Activated CD4-positive, CD25-positive, alpha-beta regulatory T cell treated with anti-CD3 and anti-CD28 coated beads, Interleukin-2, amount 50 U/mL, for 16 hours (primary cell): ENCODE data around the gene NFYC.

ENCODE experiments used
- DNase-seq: peaks from one replicate; pipeline ENCODE4 v3.0.0-alpha.2; 2020; ENCODE audit warnings: low read depth, low spot score

The NFYC gene

GRCh38 chr1:40739455-40740008, 48.0 kb downstream of the NFYC start:
- DNase-seq: no peak

GRCh38 chr1:40740039-40740996, 48.8 kb downstream of the NFYC start:
- no peak for DNase-seq

GRCh38 chr1:40740997-40741736, 49.7 kb downstream of the NFYC start:
- no peak for DNase-seq

GRCh38 chr1:40742363-40743061, 51.0 kb downstream of the NFYC start:
- DNase-seq: no peak

- DNase-seq: no peak
Observed at GRCh38 chr1:40743452-40743851, 51.9 kb downstream of the NFYC start.

- no peak for DNase-seq
Observed at GRCh38 chr1:40743860-40744259, 52.4 kb downstream of the NFYC start.

- no peak for DNase-seq
Observed at GRCh38 chr1:40745176-40745575, 53.7 kb downstream of the NFYC start.

- DNase-seq: no peak
Observed at GRCh38 chr1:40746344-40747090, 55.0 kb downstream of the NFYC start.

- DNase-seq: no peak
Observed at GRCh38 chr1:40748841-40749718, 57.6 kb downstream of the NFYC start.

- no peak for DNase-seq
Observed at GRCh38 chr1:40749817-40750216, 58.3 kb downstream of the NFYC start.

- DNase-seq: no peak
Observed at GRCh38 chr1:40750451-40750908, 59.0 kb downstream of the NFYC start.

GRCh38 chr1:40751802-40752201, 60.3 kb downstream of the NFYC start:
- DNase-seq: no peak

GRCh38 chr1:40753142-40753882, 61.8 kb downstream of the NFYC start:
- no peak for DNase-seq

GRCh38 chr1:40754201-40754600, 62.7 kb downstream of the NFYC start:
- no peak for DNase-seq

GRCh38 chr1:40755067-40755466, 63.6 kb downstream of the NFYC start:
- no peak for DNase-seq

GRCh38 chr1:40756523-40756922, 65.0 kb downstream of the NFYC start:
- DNase-seq: no peak

- DNase-seq: no peak
Observed at GRCh38 chr1:40757084-40757483, 65.6 kb downstream of the NFYC start.

- no peak for DNase-seq
Observed at GRCh38 chr1:40758004-40758403, 66.5 kb downstream of the NFYC start.
